ENCODE measurements around the gene COPG1.

COPG1 gene

GRCh38 chr3:129317848-129318247 is 68.4 kb downstream of the COPG1 start:
- H3K9me3 ChIP-seq (ENCODE audit: low read depth, low read length) = no peaks in the 10 kb centered on the region
- no peak for TF ChIP-seq POLR2AphosphoS5 (IDR thresholded peaks at IDR 0.05; ENCODE audit: borderline replicate concordance, low read depth, low read length)
- no peak for TF ChIP-seq EZH2 (IDR thresholded peaks at IDR 0.05)
- TF ChIP-seq FOXP2 (optimal IDR thresholded peaks at IDR 0.05; ENCODE audit: control extremely low read depth, extremely low read length, insufficient read depth) = no peak
- DNase-seq (ENCODE audit: low read depth, low spot score) = no peak
- H3K9ac ChIP-seq (ENCODE audit: insufficient read length) = no peak overlapping the region
- H3K4me3 ChIP-seq = no peak overlapping the region
- no peak overlapping the region for H3K27ac ChIP-seq
- no peaks in the 10 kb centered on the region for H3K36me3 ChIP-seq (ENCODE audit: insufficient read depth, low read length)

DNA sequence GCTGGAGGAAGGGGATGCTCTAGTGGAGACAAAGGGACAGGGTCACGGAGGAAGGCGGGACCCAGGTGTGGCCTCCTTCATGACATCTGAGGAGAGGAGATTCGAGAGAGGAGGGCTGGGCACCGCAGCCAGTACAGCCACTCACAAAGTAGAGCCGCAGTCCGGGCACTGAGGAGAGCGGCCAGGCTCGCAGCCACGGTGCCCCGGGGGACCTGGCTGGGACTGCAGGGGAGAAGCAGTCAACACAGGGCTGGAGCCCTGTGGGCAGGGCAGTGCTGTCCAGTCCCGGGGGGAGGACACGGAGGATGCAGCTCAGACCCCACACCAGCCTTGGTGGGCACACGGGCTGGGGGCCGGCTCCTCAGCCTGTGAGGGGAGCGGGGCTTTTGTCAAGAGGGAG is 69.5 kb downstream of the COPG1 start:
- H3K27ac ChIP-seq = no peak overlapping the region
- DNase-seq (ENCODE audit: low read depth, low spot score) = no peak
- no peak for TF ChIP-seq EZH2 (IDR thresholded peaks at IDR 0.05)
- no peak for TF ChIP-seq POLR2AphosphoS5 (IDR thresholded peaks at IDR 0.05; ENCODE audit: borderline replicate concordance, low read depth, low read length)
- TF ChIP-seq FOXP2 (optimal IDR thresholded peaks at IDR 0.05; ENCODE audit: control extremely low read depth, extremely low read length, insufficient read depth) = no peak
- no peaks in the 10 kb centered on the region for H3K36me3 ChIP-seq (ENCODE audit: insufficient read depth, low read length)
- no peak overlapping the region for H3K9ac ChIP-seq (ENCODE audit: insufficient read length)
- no peaks in the 10 kb centered on the region for H3K9me3 ChIP-seq (ENCODE audit: low read depth, low read length)
- no peak overlapping the region for H3K4me3 ChIP-seq

DNA sequence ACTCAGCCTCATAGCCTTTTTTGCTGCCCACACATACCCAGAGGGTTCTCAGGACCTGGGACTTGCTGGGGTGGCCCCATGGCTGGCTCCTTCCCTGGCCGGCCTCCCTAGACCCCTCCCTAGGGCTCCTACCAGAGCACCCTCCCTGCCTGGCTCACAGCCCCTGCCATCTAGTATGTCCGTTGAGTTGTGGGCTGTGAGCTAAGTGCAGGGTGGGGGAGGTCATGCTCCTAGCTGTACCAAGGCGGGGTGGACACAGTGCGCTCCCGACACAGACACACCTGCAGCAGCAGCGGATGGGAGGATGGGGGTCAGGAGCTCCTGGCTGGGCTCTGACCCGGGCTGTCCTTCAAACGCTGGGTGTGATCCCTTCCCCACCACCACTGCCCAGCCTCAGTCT is 70.9 kb downstream of the COPG1 start:
- H3K4me3 ChIP-seq = no peak overlapping the region
- no peaks in the 10 kb centered on the region for H3K9me3 ChIP-seq (ENCODE audit: low read depth, low read length)
- TF ChIP-seq EZH2 (IDR thresholded peaks at IDR 0.05) (no peak), POLR2AphosphoS5 (IDR thresholded peaks at IDR 0.05; ENCODE audit: borderline replicate concordance, low read depth, low read length) (no peak), FOXP2 (optimal IDR thresholded peaks at IDR 0.05; ENCODE audit: control extremely low read depth, extremely low read length, insufficient read depth) (no peak)
- no peak overlapping the region for H3K27ac ChIP-seq
- no peak overlapping the region for H3K9ac ChIP-seq (ENCODE audit: insufficient read length)
- no peak for DNase-seq (ENCODE audit: low read depth, low spot score)
- no peaks in the 10 kb centered on the region for H3K36me3 ChIP-seq (ENCODE audit: insufficient read depth, low read length)

- Histone ChIP-seq H3K9me3 (ENCODE audit: low read depth, low read length) (no peaks in the 10 kb centered on the region), H3K9ac (ENCODE audit: insufficient read length) (no peak overlapping the region), H3K27ac (no peak overlapping the region), H3K4me3 (no peak overlapping the region), H3K36me3 (ENCODE audit: insufficient read depth, low read length) (no peaks in the 10 kb centered on the region)
- DNase-seq (ENCODE audit: low read depth, low spot score) = no peak
- TF ChIP-seq POLR2AphosphoS5 (IDR thresholded peaks at IDR 0.05; ENCODE audit: borderline replicate concordance, low read depth, low read length) = no peak
- TF ChIP-seq EZH2 (IDR thresholded peaks at IDR 0.05) = no peak
- no peak for TF ChIP-seq FOXP2 (optimal IDR thresholded peaks at IDR 0.05; ENCODE audit: control extremely low read depth, extremely low read length, insufficient read depth)
These were observed 71.5 kb downstream of the COPG1 start for GRCh38 chr3:129320825-129321487.

- no peak for TF ChIP-seq FOXP2 (optimal IDR thresholded peaks at IDR 0.05; ENCODE audit: control extremely low read depth, extremely low read length, insufficient read depth)
- TF ChIP-seq POLR2AphosphoS5 (IDR thresholded peaks at IDR 0.05; ENCODE audit: borderline replicate concordance, low read depth, low read length) = no peak
- no peak for TF ChIP-seq EZH2 (IDR thresholded peaks at IDR 0.05)
- Histone ChIP-seq H3K36me3 (ENCODE audit: insufficient read depth, low read length) (no peaks in the 10 kb centered on the region), H3K4me3 (no peak overlapping the region), H3K9me3 (ENCODE audit: low read depth, low read length) (no peaks in the 10 kb centered on the region), H3K9ac (ENCODE audit: insufficient read length) (no peak overlapping the region), H3K27ac (no peak overlapping the region)
- no peak for DNase-seq (ENCODE audit: low read depth, low spot score)
These were observed 72.5 kb downstream of the COPG1 start for GRCh38 chr3:129321887-129322286.

DNA sequence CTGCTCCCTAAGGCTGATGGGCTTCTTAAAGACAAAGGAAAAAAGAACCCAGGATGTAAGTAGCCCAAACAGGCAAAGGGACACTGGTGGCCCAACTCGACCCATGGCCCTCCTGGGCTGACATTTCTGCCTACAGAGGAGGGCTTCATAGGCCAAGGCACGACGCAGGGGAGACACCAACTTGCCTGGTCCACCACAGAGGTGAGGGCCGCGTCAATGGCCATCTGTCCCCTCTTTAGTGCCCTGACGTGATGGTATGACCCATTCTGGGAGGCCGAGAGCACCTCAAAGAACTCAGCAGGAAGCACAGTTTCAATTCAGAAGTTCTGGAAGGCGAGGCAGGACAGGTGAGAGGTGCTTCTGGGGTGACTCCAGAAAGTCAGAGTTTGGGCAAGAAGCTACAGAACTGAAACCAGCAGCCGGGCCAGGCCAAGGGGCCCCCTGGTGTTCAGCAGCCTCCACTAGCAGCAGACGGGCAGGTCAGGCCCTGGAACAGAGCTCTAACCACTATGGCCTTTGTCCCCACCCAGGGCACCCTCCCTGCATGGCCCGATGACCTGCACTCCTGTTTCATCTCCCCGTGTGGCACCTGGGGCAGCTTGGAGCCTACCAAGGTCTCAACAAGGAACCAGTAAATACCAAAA is 74.4 kb downstream of the COPG1 start:
- Histone ChIP-seq H3K4me3 (no peak overlapping the region), H3K9ac (ENCODE audit: insufficient read length) (no peak overlapping the region), H3K27ac (no peak overlapping the region), H3K9me3 (ENCODE audit: low read depth, low read length) (no peaks in the 10 kb centered on the region), H3K36me3 (ENCODE audit: insufficient read depth, low read length) (no peaks in the 10 kb centered on the region)
- TF ChIP-seq EZH2 (IDR thresholded peaks at IDR 0.05) (no peak), POLR2AphosphoS5 (IDR thresholded peaks at IDR 0.05; ENCODE audit: borderline replicate concordance, low read depth, low read length) (no peak), FOXP2 (optimal IDR thresholded peaks at IDR 0.05; ENCODE audit: control extremely low read depth, extremely low read length, insufficient read depth) (no peak)
- no peak for DNase-seq (ENCODE audit: low read depth, low spot score)

DNA sequence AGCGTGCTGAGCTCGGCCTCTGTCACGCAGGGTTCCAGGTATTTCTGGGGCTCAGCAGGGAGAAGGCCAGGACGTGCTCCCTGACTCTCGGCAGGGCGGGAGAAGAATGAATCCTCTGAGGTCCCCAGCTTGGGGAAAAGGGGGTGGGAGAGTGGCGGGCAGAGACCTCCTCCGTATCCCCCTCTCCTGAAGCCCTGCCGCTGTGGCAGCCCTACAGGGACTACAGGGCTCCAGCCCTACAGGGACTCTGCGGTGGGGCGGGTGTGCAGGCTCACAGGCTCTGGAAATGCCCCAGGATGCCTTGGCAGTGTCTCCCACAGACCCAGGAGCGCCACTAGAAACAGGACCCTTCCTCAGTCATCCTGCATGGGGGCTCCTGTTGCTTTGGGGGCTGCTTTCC is 75.4 kb downstream of the COPG1 start:
- Histone ChIP-seq H3K9me3 (ENCODE audit: low read depth, low read length) (no peaks in the 10 kb centered on the region), H3K4me3 (no peak overlapping the region), H3K9ac (ENCODE audit: insufficient read length) (no peak overlapping the region), H3K27ac (no peak overlapping the region), H3K36me3 (ENCODE audit: insufficient read depth, low read length) (no peaks in the 10 kb centered on the region)
- no peak for TF ChIP-seq EZH2 (IDR thresholded peaks at IDR 0.05)
- no peak for TF ChIP-seq POLR2AphosphoS5 (IDR thresholded peaks at IDR 0.05; ENCODE audit: borderline replicate concordance, low read depth, low read length)
- DNase-seq (ENCODE audit: low read depth, low spot score) = no peak

DNA sequence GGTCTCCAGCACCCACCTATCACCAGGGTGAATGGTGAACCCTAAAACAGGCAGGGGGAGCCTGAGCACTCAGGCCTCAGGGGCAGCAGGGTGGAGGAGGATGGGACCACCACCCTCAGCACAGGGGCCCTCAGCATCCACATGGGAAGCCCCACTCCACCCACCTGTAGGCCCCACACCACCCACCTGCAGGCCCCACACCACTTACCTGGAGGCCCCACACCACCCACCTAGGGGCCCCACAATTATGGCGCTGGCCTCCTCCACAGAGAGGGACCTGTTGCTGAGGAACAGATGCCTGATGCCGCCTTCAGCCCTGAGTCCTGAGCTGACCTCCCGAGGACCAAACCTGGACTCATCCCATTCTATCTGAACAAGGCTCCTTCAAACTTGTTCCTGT is 76.0 kb downstream of the COPG1 start:
- no peak overlapping the region for H3K9ac ChIP-seq (ENCODE audit: insufficient read length)
- no peak for TF ChIP-seq EZH2 (IDR thresholded peaks at IDR 0.05)
- TF ChIP-seq POLR2AphosphoS5 (IDR thresholded peaks at IDR 0.05; ENCODE audit: borderline replicate concordance, low read depth, low read length) = no peak
- TF ChIP-seq FOXP2 (optimal IDR thresholded peaks at IDR 0.05; ENCODE audit: control extremely low read depth, extremely low read length, insufficient read depth) = no peak
- H3K9me3 ChIP-seq (ENCODE audit: low read depth, low read length) = no peaks in the 10 kb centered on the region
- no peaks in the 10 kb centered on the region for H3K36me3 ChIP-seq (ENCODE audit: insufficient read depth, low read length)
- H3K4me3 ChIP-seq = no peak overlapping the region
- H3K27ac ChIP-seq = no peak overlapping the region
- DNase-seq (ENCODE audit: low read depth, low spot score) = no peak

DNA sequence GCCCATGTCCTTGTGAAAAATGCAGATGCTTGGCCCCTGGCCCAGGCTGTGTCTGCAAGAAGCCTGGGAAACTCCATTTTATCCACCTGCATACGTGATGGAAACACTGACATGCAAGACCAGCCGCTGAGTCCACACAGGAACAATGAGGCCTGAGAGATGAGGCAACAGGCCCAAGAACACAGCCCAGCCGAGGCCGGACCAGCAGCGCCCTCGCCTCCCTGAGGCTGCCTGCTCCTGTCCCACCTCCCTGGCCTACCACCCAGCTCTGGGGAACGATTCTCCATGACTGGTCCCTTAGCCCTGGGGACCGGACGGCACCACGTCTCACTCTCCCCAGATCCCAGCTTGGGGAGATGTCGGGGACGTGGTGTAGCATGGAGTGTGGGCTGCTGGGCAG is 76.7 kb downstream of the COPG1 start:
- TF ChIP-seq POLR2AphosphoS5 (IDR thresholded peaks at IDR 0.05; ENCODE audit: borderline replicate concordance, low read depth, low read length) (no peak), EZH2 (IDR thresholded peaks at IDR 0.05) (no peak), FOXP2 (optimal IDR thresholded peaks at IDR 0.05; ENCODE audit: control extremely low read depth, extremely low read length, insufficient read depth) (no peak)
- Histone ChIP-seq H3K9me3 (ENCODE audit: low read depth, low read length) (no peaks in the 10 kb centered on the region), H3K36me3 (ENCODE audit: insufficient read depth, low read length) (no peaks in the 10 kb centered on the region), H3K9ac (ENCODE audit: insufficient read length) (no peak overlapping the region), H3K27ac (no peak overlapping the region), H3K4me3 (no peak overlapping the region)
- no peak for DNase-seq (ENCODE audit: low read depth, low spot score)
